Inferior parietal cortex (tissue), 1 donor: ENCODE data around the gene OPCML.

Source experiments
- DNase-seq: peaks from one replicate; pipeline ENCODE4 v3.0.0-alpha.2; 2016; ENCODE audit errors: extremely low spot score

Gene OPCML

DNA sequence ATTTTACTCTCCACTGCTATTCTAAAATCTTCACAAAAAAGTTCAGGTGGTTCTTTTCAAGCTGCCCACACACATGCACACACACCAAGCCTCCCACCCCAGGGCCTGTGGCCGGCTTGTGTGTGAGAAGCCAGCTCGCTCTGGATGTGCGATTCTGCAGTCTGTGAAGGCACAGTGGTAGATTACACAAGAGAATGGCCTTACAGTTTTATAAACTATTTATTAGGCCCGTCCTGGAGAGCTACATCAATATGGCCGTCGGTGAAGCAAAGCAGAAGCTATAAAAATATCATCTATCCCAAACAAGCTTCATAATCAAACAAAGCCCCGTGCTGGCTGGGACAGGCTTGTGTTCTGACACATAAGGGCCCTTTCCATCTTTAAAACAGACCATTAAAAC lies 240.5 kb downstream of the OPCML start:
- no peak for DNase-seq

DNA sequence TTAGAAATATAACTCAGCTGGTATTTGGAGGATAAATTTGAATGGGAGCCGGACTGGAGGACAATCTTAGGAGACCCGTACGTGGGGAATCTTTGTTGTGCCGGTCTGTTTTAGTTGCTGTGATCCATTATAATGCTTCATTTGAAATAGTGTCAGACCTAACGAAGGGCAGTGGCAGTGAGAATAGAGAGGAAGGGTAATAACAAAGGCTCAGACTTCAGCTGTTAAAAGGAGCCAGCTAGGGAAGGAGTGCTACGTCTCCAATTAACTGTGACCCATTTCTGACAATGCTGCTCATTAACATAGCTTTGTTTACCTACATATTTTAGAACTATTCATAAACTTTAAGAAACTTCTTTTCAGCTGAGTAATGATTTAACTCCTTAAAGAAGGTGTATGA lies 246.9 kb downstream of the OPCML start:
- DNase-seq = no peak

DNA sequence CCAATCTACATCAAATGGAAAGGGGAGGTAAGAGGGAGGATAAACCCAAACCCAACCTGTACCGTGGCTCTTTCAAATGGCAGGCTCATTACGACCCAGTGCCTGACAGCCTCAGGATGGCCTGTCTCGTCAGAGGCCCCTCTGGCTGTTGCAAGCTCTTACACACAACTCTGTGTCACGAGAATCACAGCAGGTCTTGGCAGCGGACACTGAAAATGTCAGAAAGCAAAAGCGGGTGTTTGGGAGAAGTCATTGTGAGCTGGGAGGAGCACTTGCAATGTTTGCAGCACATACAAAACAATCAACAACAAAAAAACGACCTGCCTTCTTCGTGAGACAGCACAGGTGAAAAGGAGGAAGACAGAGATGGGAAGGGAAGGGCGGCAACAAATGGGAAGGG lies 248.1 kb downstream of the OPCML start:
- DNase-seq = no peak

GRCh38 chr11:133277886-133278285 lies 254.4 kb downstream of the OPCML start:
- no peak for DNase-seq

- DNase-seq = no peak
Measured at GRCh38 chr11:133271871-133272776, 260.2 kb downstream of the OPCML start.

DNA sequence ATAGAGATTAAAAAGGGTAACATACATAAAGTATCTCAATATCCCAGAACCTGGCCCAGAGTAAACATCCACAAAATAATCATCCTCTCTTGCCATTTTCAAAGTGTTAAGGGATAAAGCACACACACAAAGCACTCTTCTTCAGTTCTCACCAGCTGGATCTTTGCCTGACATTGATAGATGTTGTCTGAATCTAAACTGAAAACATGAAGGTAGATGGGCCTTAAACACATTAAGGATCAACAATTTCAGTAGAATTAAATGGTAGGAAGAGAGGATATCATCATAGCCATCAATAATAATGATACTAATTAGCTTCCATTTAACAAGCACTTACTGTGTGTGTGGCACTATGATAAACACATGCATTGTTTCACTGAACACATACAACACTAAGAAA lies 261.1 kb downstream of the OPCML start:
- no peak for DNase-seq

GRCh38 chr11:133269267-133269666 lies 263.0 kb downstream of the OPCML start:
- no peak for DNase-seq

DNA sequence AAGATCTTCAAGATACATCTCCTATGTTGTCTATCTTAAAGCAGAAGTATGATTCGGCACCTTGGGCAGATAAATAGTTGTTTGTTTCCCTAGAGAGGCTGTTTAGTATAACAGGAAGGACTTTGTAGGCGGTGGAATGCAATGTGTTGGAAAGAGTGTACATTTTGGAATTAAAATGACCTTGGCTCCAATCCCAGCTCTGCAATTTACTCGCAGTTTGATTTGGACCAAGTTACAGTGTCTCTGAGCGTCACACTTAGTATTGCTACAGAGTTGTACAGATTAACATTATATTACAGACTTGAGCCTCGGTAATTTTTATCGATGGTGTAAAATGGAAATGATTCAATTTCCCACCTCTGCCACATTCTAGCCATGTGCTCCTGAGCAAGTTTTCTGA lies 265.3 kb downstream of the OPCML start:
- DNase-seq = no peak

GRCh38 chr11:133265530-133266035 lies 266.7 kb downstream of the OPCML start:
- no peak for DNase-seq

DNA sequence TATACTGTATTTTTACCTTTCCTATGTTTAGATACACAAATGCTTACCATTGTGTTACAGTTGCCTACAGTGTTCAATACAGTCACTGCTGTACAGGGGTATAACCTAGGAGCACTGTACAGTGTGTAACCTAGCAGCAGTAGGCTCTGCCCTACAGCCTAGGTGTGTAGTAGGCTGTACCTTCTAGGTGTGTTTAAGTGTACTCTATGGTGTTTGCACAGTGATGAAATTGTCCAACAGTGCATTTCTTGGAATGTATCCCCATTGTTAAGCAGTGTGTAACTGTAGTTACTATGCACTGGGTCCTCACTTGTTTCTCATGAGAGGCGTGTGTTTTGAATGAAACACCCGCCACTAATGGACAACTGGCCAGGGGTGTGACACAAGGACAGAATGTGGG lies 269.0 kb downstream of the OPCML start:
- DNase-seq = no peak

DNA sequence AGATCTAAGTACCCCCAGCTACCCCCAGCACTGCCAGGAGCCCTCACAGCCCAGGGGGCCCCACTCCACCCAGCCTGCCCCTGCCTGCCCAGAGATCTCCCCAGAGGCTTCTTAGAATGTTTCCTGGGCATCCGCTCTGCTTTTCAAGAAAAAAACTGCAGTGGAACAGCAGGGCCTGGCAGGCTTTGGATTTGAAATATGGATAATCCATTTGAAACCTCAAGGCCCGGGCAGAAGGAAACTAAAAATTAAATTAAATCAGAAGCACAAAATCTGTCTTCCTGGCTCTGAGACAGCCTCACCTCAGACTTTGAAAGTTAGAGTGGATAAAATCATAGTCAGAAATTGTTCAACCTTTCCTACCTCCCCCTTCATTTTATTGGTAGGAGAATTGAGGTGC lies 273.6 kb downstream of the OPCML start:
- DNase-seq = no peak

GRCh38 chr11:133254601-133255000 lies 277.7 kb downstream of the OPCML start:
- no peak for DNase-seq

GRCh38 chr11:133253570-133253969 lies 278.7 kb downstream of the OPCML start:
- DNase-seq = no peak

GRCh38 chr11:133251841-133252240 lies 280.5 kb downstream of the OPCML start:
- DNase-seq = no peak

DNA sequence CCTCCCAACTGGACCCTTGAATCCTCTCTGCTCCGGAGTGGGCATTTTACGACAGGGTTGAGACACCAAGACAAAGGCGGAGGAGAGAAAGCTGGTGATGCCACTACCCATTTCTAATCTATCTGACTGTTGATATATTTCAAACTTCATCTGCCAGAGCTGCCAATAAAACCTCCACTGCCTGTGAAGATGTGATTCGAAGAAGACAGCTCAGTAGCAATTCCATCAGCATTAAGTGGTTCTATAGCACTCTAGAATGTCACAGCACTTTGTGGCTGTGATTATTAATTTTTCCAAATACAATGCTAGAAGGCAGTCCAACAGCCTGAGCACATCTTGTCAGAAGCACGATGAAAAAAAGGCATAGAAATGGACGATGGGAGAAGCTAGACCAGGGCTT lies 282.8 kb downstream of the OPCML start:
- DNase-seq = no peak

DNA sequence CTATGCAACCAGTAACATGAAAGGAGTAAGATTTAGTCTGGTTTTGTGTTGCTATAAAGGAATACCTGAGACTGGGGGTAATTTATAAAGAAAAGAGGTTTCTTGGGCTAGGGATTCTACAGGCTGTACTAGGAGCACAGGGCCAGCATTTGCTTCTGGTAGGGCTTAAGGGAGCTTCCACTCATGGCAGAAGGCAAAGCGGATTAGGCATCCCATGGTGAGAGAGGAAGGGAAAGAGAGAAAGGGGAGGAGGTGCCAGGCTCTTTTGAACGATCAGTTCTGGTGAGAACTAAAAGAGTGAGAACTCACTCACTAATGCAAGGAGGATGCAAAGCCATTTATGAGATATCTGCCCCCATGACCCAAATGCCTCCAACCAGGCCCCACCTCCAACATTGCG lies 283.2 kb downstream of the OPCML start:
- no peak for DNase-seq

DNA sequence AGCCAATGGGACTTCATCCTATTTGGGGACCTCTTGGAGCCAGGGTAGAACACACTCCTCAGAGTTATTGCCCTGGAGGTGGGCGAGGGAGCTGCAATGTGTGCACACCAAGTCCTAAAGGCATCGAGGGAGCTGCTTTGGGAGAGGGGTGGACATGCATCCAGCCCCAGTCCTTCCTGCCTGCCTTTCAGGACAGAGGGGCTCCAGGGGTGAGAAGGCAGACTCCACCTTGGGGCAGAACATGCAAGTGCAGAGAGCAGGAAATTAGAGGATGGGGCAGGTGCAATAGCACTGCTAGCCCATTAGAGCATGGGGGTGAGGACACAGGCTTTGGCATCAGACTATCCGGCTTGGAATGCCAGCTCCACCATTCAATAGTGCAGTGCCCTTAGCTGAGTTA lies 288.5 kb downstream of the OPCML start:
- no peak for DNase-seq

DNA sequence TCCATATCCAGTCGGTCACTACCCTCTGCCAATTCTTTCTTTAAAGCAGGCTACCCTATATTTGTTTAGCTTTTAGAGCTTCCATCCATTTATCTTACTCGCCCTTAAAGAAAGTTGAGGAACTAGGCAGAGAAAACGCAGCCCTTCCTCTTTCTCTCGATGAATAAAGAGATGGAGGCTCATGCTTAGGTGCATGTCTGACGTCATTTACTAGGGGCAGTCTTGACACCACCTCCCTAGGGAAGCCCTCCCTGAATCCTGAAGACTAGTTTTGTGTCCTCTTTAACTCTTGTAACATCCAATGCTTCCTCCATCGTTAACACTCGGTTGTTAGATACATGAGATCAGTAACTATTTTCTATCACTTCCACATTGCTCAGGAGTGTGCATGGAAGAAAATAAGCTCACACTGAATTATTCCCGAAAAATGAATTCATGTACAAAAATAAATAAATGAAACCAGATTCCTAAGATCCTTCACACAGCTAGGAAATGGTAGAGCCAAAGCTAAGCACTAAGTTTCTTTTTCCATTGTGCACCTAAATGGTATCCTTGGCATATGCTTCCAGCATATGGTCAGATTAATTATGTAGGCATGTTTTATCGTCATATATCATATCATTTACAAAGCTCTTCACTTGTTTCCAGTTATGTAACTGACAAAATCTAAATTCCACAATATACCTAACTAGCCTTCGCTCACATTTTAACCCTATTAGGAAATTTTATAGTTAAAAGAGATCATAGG lies 291.2 kb downstream of the OPCML start:
- DNase-seq = no peak

DNA sequence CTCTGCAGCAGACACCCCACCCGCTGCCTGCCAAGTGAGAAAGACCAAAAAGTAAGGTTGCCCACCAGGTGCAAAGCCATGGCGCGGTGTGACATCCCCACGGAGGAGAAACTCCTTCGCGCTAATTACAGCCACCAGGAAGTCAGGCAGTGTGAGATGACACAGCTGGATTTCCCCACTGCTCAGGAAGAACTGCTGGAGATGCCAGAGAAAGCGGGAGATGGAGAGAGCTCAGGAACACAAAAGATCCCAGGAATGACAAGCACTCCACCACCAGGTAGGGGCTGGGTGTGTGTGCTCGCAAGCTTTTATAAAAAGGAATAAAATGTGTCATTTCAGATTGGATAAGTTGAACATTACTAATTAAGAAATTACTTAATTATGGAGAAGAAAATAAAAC lies 292.7 kb downstream of the OPCML start:
- no peak for DNase-seq

- DNase-seq = no peak
Measured at GRCh38 chr11:133238495-133238894, 293.8 kb downstream of the OPCML start.

- no peak for DNase-seq
Measured at GRCh38 chr11:133238027-133238426, 294.3 kb downstream of the OPCML start.

DNA sequence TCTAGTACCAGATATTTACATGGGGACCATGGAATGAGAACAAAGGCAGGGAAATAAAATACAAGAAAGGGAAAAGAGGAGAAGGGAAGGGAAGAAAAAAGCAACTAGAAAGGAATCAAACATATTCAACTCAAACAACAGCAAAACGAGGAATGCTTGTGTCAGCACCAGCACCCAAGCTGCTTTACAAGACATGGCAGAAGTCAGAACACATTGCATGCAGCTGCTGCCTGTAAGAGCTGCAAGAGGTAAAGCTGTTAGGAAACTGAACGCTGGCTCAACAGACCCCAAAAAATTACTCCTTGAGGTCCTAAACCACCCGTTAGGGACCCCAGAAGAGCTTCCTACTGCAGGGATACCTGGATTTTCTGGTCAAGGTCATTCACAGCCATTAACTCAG lies 296.9 kb downstream of the OPCML start:
- DNase-seq = no peak

- no peak for DNase-seq
Measured at GRCh38 chr11:133234883-133235282, 297.4 kb downstream of the OPCML start.
